Testis (tissue), 2 donors: ENCODE measurements around the gene MAPK10.

Experiments
- POLR2A ChIP-seq: fragments of 450-650 bp; IDR thresholded peaks from one replicate; pipeline ENCODE4 v1.6.1; 2017; ENCODE audit warnings: antibody characterized with exemption, mild to moderate bottlenecking, moderate library complexity
- TF ChIP-seq, protein P1 (sequence below), 3 experiments: fragments of 450-650 bp in 2 of 3; fragments of 200-600 bp in 1 of 3; sonication (generic) in 1 of 3; IDR thresholded peaks; one replicate each; pipeline ENCODE4 v1.5.1; 2016 to 2019; ENCODE audit warnings: antibody characterized with exemption in 3 of 3, mild to moderate bottlenecking in 2 of 3, moderate library complexity in 1 of 3

DNA sequence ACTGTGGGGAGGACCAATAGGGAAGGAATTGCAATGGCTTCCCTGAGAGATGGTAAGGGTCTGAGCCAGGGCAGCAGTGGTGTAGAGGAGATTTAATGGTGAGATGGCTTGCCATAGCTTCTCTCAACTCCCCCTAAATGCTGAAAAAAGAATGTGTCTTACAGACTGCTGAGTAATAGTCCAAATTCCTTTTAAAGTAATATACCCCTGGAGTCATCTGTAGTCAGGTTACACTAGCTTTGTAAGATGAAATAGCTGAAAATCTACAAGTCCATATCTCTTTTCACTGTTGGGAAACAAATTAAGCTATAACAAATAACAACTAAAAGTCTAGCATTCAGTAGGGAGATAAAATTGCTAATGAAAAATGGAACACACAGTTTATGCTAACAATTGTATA, 33.5 kb downstream of the MAPK10 start:
- TF ChIP-seq, protein P1, sequence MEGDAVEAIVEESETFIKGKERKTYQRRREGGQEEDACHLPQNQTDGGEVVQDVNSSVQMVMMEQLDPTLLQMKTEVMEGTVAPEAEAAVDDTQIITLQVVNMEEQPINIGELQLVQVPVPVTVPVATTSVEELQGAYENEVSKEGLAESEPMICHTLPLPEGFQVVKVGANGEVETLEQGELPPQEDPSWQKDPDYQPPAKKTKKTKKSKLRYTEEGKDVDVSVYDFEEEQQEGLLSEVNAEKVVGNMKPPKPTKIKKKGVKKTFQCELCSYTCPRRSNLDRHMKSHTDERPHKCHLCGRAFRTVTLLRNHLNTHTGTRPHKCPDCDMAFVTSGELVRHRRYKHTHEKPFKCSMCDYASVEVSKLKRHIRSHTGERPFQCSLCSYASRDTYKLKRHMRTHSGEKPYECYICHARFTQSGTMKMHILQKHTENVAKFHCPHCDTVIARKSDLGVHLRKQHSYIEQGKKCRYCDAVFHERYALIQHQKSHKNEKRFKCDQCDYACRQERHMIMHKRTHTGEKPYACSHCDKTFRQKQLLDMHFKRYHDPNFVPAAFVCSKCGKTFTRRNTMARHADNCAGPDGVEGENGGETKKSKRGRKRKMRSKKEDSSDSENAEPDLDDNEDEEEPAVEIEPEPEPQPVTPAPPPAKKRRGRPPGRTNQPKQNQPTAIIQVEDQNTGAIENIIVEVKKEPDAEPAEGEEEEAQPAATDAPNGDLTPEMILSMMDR (IDR thresholded peaks at IDR 0.05), result no peak
- TF ChIP-seq POLR2A, result no peak
